Endothelial cell of umbilical vein (primary cell): ENCODE measurements around the gene ITSN1.

Source experiments
- EZH2 ChIP-seq: IDR thresholded peaks from 2 replicates; pipeline ENCODE4 v1.6.1; 2012; ENCODE audit warnings: borderline replicate concordance, low read depth, mild to moderate bottlenecking, moderate library complexity, low read length, inconsistent platforms; ENCODE audit not compliant: severe bottlenecking
- FOS ChIP-seq: IDR thresholded peaks from 2 replicates; pipeline ENCODE4 v1.6.1; 2011; ENCODE audit warnings: mild to moderate bottlenecking, low read length, moderate library complexity, borderline replicate concordance; ENCODE audit not compliant: insufficient read depth
- GATA2 ChIP-seq: IDR thresholded peaks from 2 replicates; pipeline ENCODE4 v1.7.0; 2011; ENCODE audit warnings: low read depth, mild to moderate bottlenecking, moderate library complexity, mixed read lengths, low read length; ENCODE audit not compliant: insufficient read length, insufficient read depth
- JUN ChIP-seq: IDR thresholded peaks from 2 replicates; pipeline ENCODE4 v1.6.1; 2011; ENCODE audit warnings: borderline replicate concordance, low read depth; ENCODE audit not compliant: insufficient read length, insufficient read depth
- MYC ChIP-seq: IDR thresholded peaks from one replicate; pipeline ENCODE4 v1.6.1; 2011; ENCODE audit warnings: mild to moderate bottlenecking, low read depth, low read length
- POLR2A ChIP-seq: IDR thresholded peaks from 2 replicates; pipeline ENCODE4 v1.6.1; 2012; ENCODE audit warnings: low read depth, mild to moderate bottlenecking, control low read depth, low read length
- POLR2AphosphoS5 ChIP-seq: IDR thresholded peaks from 2 replicates; pipeline ENCODE4 v1.6.1; 2012; ENCODE audit warnings: low read depth, mild to moderate bottlenecking, control low read depth, low read length, moderate library complexity; ENCODE audit not compliant: insufficient read depth
- TF ChIP-seq, protein P1 (sequence below), 2 donors: IDR thresholded peaks; 1 replicate in 1 of 2; 2 replicates in 1 of 2; pipeline ENCODE4 v1.5.1; 2011; ENCODE audit warnings: low read length in 2 of 2, mild to moderate bottlenecking in 2 of 2, moderate library complexity in 2 of 2, control low read depth in 1 of 2, inconsistent platforms in 1 of 2, low read depth in 1 of 2; ENCODE audit not compliant: insufficient read depth in 1 of 2; ENCODE audit errors: extremely low read depth in 1 of 2
- TF ChIP-seq, protein P2 (sequence below): IDR thresholded peaks from 2 replicates; pipeline ENCODE4 v1.6.1; 2011; ENCODE audit not compliant: insufficient read depth, insufficient read length

DNA sequence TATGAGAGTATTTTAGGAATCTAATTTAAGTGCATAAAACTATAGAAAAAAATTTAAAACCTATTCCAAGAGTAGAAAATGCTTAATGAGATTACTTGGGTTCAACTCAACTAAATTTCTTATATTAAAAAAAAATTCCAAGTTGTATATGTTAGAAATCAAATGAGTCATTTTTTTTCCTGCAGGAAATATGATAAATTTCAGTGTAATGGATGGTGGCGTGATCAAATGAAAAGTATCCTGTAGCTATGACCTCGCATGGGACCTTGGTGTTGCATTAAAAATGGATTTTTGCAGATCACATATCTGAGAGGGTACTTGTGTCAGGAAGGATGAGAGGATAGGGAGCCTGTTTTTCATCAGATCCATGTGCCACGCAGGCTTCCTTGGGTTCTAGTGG lies 255.4 kb downstream of the ITSN1 start:
- TF ChIP-seq EZH2 (no peak), POLR2A (no peak), FOS (peak; percentile 78), POLR2AphosphoS5 (no peak), JUN (peak; percentile 20), MYC (no peak), GATA2 (no peak)
- TF ChIP-seq, protein P1, sequence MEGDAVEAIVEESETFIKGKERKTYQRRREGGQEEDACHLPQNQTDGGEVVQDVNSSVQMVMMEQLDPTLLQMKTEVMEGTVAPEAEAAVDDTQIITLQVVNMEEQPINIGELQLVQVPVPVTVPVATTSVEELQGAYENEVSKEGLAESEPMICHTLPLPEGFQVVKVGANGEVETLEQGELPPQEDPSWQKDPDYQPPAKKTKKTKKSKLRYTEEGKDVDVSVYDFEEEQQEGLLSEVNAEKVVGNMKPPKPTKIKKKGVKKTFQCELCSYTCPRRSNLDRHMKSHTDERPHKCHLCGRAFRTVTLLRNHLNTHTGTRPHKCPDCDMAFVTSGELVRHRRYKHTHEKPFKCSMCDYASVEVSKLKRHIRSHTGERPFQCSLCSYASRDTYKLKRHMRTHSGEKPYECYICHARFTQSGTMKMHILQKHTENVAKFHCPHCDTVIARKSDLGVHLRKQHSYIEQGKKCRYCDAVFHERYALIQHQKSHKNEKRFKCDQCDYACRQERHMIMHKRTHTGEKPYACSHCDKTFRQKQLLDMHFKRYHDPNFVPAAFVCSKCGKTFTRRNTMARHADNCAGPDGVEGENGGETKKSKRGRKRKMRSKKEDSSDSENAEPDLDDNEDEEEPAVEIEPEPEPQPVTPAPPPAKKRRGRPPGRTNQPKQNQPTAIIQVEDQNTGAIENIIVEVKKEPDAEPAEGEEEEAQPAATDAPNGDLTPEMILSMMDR (IDR thresholded peaks at IDR 0.05; ENCODE audit: extremely low read depth in 1 of 2, insufficient read depth in 1 of 2, low read depth in 1 of 2, low read length in 2 of 2), result no peak
- TF ChIP-seq, protein P2, sequence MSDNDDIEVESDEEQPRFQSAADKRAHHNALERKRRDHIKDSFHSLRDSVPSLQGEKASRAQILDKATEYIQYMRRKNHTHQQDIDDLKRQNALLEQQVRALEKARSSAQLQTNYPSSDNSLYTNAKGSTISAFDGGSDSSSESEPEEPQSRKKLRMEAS, result no peak
